Pons (tissue), 1 donor: ENCODE results near the gene SIRPB2.

Experiments
- DNase-seq: peaks from one replicate; pipeline ENCODE4 v3.0.0-alpha.2; 2016; ENCODE audit warnings: low spot score

SIRPB2 gene

DNA sequence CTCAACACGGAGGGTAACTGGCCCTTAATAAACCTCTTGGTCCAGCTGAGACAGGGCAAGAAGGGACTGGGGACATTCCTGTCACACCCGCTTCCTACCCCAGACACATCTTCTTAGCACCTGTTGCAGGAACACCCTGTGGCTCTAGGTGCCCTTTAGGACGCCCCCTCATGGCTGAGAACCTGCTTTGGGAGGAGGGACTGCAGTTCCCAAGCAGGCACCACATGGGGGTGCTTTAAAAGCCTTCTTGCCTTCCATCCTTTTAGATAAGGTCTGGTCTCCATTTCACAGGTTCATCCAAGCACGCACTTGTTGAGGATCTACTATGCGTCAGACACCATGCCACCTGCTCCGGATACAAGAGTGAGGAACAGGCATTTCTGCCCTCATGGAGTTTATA lies 51.2 kb downstream of the SIRPB2 start:
- no peak for DNase-seq

DNA sequence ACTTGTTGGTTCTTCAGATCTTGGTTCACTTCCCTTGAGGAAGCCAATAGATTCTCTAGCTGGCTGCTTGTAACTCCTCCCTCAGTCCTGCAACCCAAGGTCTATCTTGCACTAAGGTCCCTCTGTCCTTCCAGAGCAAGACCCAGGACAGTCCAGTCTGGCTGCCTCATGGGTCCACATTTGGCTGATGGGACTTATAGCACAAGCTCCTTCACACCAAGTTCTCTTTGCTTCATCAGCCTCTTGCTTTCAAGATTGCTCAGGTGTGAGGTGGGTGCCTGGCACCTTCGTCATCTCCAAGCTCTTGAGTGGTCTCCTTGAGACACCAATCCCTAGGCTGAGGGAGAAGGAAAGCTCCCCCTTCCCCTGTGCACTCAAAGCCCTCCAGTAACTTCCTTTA lies 52.9 kb downstream of the SIRPB2 start:
- no peak for DNase-seq

DNA sequence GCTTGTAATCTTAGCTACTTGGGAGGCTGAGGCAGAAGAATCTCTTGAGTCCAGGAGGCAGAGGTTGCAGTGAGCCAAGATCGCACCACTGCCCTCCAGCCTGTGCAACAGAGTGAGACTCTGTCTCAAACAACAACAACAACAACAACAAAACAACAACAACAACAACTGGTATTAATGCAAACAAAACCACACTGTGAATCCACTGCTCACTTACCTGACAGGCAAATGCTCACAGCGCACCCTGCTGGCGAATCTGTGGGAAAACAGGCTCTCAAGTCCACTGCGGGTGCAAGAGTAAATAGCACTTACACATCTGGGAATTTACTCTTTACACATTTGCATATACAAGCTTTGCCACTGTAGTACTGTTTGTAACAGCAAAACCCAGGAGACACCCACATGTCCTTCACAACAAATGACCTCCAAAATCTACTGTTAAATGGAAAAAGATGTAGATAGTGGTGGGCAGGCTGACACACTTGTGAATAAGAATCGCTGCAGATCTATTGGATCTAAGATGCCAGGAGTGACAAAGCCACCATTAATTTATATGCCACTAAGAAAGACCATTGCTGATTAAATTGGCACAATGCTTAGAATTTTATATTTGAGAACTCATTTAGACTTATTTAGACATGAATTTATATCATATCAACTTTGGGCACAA lies 53.9 kb downstream of the SIRPB2 start:
- DNase-seq = peak; percentile 85

DNA sequence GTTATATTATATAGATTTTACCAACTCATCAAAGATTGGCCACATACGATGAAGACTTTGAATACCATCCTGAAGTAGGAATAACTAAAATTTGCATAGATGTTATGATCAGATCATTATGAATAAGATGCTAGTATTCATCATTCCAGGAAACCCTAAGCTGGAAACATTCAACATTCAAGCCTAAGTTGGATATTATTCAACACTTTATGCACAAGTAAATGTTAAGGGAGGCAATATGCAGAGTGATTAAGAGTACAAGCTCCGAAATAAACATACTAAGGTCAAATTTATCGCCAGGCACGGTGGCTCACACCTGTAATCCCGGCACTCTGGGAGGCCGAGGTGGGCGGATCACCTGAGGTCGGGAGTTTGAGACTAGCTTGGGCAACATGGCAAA lies 55.0 kb downstream of the SIRPB2 start:
- no peak for DNase-seq

DNA sequence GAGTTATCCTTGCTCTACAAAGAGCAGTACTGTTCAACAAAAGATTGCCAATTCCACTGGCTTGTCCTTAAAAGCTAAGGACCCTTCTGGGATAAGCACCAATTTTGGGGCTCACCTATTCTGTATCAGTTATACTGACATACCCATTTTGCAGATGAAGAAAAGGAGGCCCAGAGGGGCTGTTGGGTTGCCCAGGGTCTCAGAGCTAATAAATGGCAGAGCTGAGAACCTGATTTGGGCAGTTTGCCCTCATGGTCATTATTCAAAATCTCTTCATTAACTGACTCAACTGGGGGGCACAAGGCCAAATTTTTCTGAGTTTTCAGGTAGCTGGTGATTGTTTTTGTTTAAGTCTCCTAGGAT lies 55.9 kb downstream of the SIRPB2 start:
- no peak for DNase-seq

DNA sequence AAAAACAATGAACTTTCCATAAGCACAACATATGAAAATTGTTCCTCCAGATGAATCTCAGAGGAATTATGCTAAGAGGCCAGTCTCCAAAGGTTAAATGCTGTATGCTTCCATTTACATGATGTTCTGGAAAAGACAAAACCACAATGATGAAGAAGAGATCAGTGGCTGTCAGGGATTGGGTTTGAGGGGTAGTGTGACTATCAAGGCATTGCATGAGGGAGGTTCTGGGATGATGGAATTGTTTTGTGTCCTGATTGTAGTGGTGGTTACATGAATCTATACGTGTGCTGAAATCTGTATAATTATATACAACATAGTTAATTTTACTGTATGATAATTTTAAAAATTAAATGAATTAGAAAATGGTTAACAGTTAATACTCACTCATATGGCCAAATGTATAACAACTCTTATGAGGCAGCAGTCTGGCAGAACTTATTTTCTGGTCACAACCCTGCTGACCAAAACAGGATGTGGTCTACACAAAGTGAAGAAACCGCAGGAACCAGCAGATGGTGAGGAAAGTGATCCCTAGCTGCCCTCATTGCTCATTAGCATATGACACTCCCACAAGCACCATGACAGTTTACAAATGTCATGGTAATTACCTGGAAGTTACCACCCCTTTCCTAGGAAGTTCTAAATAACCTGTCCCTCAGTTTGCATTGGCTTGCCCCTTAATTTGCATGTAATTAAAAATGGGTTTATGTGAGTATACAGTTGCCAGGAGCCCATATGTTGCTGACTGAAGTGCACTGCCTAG lies 56.5 kb downstream of the SIRPB2 start:
- DNase-seq = peak; percentile 50

DNA sequence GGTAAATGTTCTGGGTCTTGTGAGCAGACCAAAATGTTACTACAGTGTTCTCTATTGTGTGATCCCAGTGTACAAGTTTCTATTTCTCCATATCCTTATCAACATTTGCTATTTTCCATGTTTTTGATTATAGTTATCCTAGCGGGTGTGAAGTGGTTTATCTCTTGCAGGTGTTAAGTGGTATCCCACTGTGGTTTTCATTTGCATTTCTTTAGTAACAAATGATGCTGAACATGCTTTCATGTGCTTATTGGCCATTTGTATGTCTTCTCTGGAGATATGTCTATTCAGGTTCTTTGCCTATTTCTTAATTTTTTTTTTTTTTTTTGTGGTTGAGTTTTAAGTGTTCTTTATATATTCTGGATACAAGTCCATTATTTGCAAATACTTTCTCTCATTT lies 60.1 kb downstream of the SIRPB2 start:
- no peak for DNase-seq

DNA sequence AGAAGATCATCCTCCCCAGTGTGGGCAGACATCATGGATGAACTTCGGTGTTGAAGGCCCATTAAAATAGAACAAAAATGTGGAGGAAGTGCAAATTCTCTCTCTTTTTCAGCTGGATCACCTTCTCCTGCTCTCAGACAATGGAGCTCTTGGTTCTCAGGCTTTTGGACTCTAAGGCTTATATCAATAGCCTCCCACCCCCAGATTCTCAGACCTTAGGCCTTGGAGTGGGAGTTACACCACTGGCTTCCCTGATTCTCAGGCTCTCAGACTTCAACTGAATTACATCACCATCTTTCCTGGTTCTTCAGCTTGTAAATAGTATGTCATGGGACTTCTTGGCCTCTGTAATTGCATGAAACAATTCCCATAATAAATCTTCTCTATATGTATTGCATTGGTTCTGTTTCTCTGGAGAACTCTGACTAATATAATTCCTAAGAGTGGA lies 61.2 kb downstream of the SIRPB2 start:
- DNase-seq = no peak

DNA sequence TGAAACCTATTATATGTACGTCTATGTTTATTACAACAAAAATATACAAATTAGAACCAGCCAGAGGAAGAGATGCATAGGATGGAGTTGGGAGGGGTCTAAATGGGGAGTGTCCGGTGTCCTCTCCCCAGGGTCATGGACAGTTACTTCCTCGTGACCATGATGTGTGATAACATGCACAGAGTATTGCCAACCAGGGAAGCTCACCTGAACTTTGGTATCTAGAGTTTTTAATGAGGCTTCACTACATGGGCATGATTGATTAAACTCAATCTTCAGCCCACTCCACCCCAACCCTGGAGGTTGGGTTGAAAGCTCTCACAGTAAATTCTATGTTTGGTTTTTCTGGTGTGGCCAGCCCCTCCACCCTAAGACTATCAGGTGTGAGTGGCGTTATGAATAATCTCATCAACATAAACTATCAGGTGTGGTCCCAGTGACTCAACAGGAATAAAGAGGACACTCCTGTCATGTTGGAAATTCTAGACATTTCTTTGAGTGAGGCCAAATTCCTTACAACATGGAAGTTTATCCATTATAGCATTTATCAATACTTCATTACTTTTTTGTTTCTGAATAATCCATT lies 62.0 kb downstream of the SIRPB2 start:
- no peak for DNase-seq

DNA sequence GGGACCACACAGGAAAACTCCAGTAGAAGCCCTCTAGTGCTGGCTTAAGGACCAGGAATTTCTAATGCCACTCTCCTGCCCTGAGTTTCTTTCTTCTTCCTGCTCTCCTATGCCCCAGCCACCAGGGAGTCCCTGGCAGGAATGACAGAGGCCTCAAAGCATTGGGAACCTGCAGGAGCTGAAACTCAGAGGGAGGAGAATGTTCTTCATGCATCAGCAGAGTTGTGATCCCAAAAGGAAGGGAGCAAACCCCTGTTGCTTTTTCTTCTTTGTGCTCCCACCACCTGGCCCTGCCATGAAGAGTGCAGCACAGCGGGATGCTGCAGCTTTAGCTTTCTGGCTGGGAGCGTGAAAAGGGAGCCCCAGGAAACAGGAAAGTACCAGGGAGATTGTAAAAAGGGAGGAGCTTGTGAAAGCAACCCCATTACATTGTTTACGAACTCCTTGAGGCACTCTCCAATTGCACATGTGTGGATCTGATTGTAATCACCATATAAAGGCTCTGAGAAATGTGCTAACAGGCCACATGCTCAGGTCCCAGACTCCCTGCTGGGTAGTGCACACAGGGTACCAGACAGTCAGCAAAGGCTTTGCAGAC lies 63.7 kb downstream of the SIRPB2 start:
- DNase-seq = no peak

DNA sequence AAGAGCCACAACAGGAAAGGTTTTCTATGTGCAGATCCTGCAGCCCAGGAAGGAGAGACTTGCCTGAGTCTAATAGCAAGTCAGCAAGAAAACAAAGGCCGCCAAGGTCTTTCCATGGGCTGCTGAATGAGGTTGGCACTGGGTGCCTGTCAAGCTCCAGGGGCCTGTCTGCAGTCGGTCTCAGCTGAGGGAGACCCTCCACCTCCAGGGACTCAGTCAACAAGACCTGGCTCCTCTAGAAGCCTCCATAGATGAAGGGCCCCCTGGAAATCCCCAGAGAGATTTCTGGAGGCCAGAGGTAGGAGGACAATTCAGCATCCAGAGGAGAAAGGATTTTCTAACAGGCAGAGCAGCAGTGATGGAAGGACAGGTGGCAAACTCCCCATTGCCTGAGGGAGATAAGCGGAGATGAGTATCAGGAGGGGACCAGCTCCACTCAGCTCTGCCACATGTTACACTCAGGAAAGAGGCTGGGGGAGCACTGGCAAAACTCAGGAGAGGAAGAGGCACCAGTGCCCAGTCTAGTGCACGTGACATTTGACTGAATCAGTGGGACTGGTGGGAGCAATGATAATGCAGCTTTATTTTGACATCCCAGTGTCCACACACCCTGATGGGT lies 64.9 kb downstream of the SIRPB2 start:
- DNase-seq = no peak
